ENCODE measurements around the gene TM4SF4.

TM4SF4 gene

GRCh38 chr3:149487598-149488197, 13.2 kb downstream of the TM4SF4 start:
- no peak for DNase-seq

GRCh38 chr3:149489060-149489690, 14.7 kb downstream of the TM4SF4 start:
- no peak for DNase-seq

- DNase-seq, result no peak
Measured at GRCh38 chr3:149490260-149490971, 15.9 kb downstream of the TM4SF4 start.

GRCh38 chr3:149493315-149494021, 19.0 kb downstream of the TM4SF4 start:
- no peak for DNase-seq

GRCh38 chr3:149494022-149494758, 19.7 kb downstream of the TM4SF4 start:
- DNase-seq, result peak; percentile 86

- peak; percentile 52 for DNase-seq
Measured at GRCh38 chr3:149494759-149495580, 20.5 kb downstream of the TM4SF4 start.

GRCh38 chr3:149495581-149496125, 21.2 kb downstream of the TM4SF4 start:
- peak; percentile 75 for DNase-seq

GRCh38 chr3:149496891-149497290, 22.4 kb downstream of the TM4SF4 start:
- DNase-seq, result peak; percentile 50

GRCh38 chr3:149497966-149498670, 23.6 kb downstream of the TM4SF4 start:
- peak; percentile 59 for DNase-seq

GRCh38 chr3:149501524-149501923, 27.0 kb downstream of the TM4SF4 start:
- no peak for DNase-seq

GRCh38 chr3:149502438-149502837, 27.9 kb downstream of the TM4SF4 start:
- DNase-seq, result no peak

GRCh38 chr3:149506540-149506939, 32.0 kb downstream of the TM4SF4 start:
- no peak for DNase-seq

GRCh38 chr3:149506965-149507364, 32.5 kb downstream of the TM4SF4 start:
- peak; percentile 32 for DNase-seq

GRCh38 chr3:149507491-149508324, 33.2 kb downstream of the TM4SF4 start:
- DNase-seq, result peak; percentile 97

GRCh38 chr3:149509526-149509925, 35.0 kb downstream of the TM4SF4 start:
- DNase-seq, result peak; percentile 76

- no peak for DNase-seq
Measured at GRCh38 chr3:149510480-149510879, 36.0 kb downstream of the TM4SF4 start.

- no peak for DNase-seq
Measured at GRCh38 chr3:149511040-149511626, 36.6 kb downstream of the TM4SF4 start.

GRCh38 chr3:149512073-149512782, 37.7 kb downstream of the TM4SF4 start:
- peak; percentile 72 for DNase-seq

- no peak for DNase-seq
Measured at GRCh38 chr3:149514471-149514870, 40.0 kb downstream of the TM4SF4 start.
